ENCODE data around the gene OR6C76.
"Not testable (repeated sequence)": the region's sequence is repeated elsewhere in the genome, so short reads cannot be mapped to it uniquely, and the experiment has no call there.

Gene OR6C76

DNA sequence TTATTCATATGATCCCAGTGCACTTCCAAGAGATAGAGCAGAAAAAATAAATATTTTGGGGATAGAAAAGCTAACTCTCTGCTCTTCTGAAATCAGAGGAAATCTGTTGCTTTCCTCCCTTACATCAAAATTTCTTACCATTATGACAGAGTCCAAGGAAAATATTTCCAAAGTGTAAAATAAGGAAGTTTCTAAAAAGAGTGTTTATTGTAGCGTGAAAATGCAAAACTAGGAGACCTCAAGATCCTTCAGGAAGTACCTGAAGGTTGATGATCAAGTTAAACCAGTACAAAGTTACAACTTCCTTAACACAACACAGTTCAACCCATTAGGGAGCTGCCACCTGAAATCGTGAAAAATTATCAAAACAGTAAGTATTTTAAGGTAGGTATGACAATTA is 17.7 kb downstream of the OR6C76 start, which contains the start of gene OR6C2:
Gene OR6C2 (plus strand): TSS at position 301 of the 400 bp plus-strand sequence. CDS start 8,138 bp downstream, outside the sequence.
- no peak for TF ChIP-seq POLR2A (IDR thresholded peaks at IDR 0.05; ENCODE audit: low read length)
- DNase-seq, result no peak

DNA sequence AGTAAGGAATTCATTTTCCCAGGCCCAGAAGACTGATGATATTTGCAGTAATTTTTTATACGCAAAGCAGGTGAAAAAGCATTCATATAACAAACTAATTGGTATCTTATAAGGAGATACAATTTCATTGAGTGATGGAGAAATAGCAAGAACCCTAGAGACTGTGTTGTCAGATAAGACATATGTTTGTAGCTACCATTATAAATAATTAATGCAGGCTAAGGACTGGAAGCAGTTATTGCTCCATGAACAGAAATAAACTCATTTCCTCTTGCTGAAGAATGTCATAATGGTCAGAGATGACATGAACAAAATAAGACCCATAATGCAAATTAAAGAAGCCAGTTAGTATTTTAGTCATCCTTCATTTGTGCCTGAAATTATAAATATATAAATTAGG is 19.3 kb downstream of the OR6C76 start:
- TF ChIP-seq GATA1 (IDR thresholded peaks at IDR 0.05; ENCODE audit: low read depth, low read length) (no peak), POLR2A (IDR thresholded peaks at IDR 0.05; ENCODE audit: low read length) (no peak)
- no peak for DNase-seq

DNA sequence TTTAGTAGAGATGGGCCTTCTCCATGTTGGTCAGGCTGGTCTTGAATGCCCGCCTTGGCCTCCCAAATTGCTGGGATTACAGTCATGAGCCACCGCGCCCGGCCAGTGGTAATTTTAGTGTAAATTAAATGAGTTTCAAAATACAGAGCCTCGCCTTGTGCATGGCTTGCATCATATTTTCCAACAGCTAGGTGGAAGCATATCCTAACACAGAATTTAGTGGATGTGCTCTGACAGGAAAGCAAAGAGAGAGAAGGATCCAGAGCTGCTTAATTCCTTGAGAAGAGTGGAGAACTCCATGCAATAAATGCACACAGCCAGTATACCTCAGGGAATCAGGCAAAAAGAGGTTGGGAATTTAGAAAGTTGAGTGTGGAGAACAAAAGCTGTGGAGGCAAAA is 20.3 kb downstream of the OR6C76 start:
- no peak for DNase-seq
- no peak for TF ChIP-seq POLR2A (IDR thresholded peaks at IDR 0.05; ENCODE audit: low read length)
- TF ChIP-seq GATA1 (IDR thresholded peaks at IDR 0.05; ENCODE audit: low read depth, low read length), result no peak

DNA sequence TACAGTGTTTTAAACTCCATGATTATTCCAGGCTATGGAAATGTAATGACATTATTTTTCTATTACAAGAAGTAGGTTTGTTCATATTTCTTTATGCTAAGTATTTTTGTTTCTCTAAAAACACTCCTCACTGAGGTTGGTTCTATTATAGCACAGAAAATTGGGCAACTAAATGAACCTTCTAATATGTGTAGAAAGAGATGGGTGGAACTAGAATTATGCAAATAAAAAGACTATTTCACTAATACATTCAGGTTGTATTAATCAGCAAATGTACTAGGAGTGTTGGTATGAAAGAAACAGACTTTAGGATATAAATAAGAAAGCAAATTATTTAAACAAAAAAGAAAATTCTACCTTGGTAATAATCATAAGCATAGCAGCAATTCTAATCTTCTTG is 22.8 kb downstream of the OR6C76 start:
- TF ChIP-seq GATA1 (IDR thresholded peaks at IDR 0.05; ENCODE audit: low read depth, low read length), result no peak
- TF ChIP-seq POLR2A (IDR thresholded peaks at IDR 0.05; ENCODE audit: low read length), result no peak
- no peak for DNase-seq

DNA sequence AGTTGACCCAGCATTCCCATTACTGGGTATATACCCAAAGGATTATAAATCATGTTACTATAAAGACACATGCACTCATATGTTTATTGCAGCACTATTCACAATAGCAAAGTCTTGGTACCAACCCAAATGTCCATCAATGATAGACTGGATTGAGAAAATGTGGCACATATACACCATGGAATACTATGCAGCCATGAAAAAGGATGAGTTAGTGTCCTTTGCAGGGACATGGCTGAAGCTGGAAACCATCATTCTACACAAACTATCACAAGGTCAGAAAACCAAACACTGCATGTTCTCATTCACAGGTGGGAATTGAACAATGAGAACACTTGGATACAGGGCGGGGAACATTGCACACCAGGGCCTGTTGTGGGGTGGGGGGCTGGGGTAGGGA is 38.9 kb downstream of the OR6C76 start:
- not testable (repeated sequence) for DNase-seq

DNA sequence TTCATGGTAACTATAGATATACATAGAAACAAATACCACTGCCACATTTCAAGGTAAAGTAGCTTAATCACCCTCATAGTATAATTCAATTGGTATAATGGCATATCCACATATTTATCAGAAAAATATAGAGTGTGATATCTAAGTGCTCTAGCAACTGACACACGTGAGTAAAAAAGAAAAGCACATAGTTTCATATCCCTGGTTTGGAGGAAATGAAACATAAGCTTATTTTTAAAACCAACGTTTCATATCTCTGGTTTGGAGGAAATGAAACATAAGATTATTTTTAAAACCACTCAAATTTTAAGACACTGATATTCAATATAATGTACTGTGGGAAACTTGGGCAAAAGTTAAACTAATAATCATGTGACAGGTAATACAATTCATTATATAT is 41.8 kb downstream of the OR6C76 start:
- TF ChIP-seq POLR2A (IDR thresholded peaks at IDR 0.05; ENCODE audit: low read length) (no peak), GATA1 (IDR thresholded peaks at IDR 0.05; ENCODE audit: low read depth, low read length) (no peak)
- no peak for DNase-seq

DNA sequence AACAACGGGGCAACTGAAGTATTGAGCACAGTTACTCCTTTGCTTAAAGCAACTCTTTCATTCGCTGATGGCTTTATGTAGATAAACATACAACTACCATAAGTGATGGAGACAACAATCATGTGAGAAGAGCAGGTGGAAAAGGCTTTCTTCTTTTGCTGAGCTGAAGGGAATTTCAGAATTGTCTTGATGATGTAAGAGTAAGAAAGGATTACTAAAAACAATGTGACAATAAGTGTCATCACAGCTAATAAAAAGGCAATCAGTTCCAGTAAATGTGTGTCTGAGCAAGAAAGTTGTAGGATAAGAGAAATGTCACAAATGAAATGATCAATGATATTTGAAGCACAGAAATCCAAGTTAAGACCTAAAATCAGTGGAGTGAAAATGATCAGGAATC is 43.2 kb downstream of the OR6C76 start:
- TF ChIP-seq GATA1 (IDR thresholded peaks at IDR 0.05; ENCODE audit: low read depth, low read length), result no peak
- DNase-seq, result no peak

DNA sequence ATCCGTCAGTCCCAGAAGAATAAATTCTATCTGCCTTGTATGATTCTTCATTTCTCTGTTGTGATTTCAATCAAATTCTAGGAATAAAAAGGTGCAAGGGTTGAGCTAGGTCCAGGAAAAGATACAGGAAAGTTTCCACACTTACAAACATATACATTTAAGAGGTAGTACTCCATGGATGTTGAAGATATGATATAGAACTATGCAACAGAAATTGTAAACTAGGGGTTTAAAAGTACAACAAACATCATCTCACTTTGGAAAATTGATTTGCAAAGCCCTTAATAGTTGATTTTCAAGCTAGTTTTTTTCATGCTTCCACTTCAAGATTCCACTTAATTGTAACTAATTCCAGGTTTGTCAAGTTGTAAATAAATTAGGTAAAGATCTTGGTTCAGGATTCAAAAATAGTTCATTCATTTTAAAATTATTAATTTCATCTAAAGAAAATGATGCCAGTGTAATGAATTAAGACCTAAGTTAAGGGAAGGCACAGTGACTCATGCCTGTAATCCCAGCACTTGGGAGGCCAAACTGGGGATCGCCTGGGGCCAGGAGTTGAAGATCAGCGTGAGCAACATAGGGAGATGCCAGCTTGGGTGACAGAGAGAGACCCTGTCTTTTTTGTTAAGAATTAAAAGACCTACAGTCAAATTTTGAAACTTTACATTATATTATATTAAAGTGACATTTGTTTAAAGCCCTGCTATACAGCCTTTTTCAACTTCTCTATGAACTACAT is 44.2 kb downstream of the OR6C76 start, which contains the start of gene OR6C70:
Gene OR6C70 (minus strand): TSS at position 51 of the 742 bp plus-strand sequence. CDS start 0 bp downstream, at position 51.
- DNase-seq, result no peak
- TF ChIP-seq POLR2A (IDR thresholded peaks at IDR 0.05; ENCODE audit: low read length), result no peak
- TF ChIP-seq GATA1 (IDR thresholded peaks at IDR 0.05; ENCODE audit: low read depth, low read length), result no peak

DNA sequence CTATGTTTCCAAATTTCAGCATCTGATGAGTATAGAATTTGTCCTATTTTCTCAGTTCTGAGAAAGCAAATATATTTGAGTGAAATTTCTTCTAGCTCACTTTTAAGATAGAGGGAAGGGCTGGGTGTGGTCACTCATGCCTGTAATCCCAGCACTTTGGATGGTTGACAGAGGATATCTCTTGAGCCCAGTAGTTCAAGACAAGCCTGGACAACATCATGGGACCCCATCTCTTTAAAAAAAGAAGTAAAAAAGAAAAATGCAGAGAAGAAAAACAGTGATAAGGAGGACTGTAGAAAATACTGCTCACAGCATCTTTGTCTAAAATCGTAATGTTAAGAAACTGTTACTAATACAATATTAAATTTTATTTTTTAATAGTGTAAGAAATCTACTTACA is 46.2 kb downstream of the OR6C76 start:
- TF ChIP-seq GATA1 (IDR thresholded peaks at IDR 0.05; ENCODE audit: low read depth, low read length), result no peak
- TF ChIP-seq POLR2A (IDR thresholded peaks at IDR 0.05; ENCODE audit: low read length), result no peak
- DNase-seq, result no peak

All from erythroblast (primary cell).